Measurements from ENCODE around the gene ADM2.

The ADM2 gene

DNA sequence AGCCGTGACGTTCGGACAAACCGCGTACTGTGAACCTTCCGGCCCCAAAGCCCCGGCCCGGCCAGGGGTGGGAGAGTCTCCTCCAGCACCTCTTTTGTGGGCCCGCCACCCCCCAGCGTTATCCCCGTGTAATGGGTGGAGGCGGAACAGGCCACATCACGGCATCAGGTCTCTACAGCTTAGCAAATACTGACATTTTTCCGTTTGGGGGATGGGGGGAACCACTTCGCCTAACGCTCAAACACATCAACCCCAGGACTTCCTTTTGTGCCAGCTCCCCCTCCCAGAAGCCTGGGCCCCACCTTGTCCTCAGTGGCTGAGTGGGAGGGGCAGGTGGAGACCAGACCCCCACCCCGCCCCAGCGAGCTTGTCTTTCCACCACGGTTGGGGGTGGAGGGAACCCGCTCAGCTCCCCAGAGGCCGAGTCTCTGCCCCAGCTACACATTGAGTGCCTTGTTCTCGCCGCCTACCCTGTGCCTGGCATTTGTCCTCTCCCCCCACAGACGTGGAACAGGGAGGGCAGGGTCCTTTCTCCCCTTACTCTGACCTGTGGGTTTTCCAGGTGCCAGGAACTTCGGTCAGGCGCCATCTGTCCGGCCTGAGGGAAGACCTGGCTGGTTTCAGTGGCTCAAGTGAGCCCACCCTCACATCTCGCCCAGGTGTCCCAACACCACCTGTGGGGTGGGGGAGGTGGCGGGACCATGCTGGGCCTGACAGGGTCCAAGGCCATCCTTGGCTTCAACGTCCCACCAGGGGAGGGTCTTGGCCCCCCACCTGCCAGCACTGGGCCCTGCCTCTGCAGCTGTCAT lies 36.1 kb upstream of the ADM2 start:
- no peak for DNase-seq (ENCODE audit: low spot score)

- DNase-seq (ENCODE audit: low spot score), result no peak
Observed at GRCh38 chr22:50445880-50446707, 35.2 kb upstream of the ADM2 start.

GRCh38 chr22:50446708-50447575 lies 34.4 kb upstream of the ADM2 start:
- no peak for DNase-seq (ENCODE audit: low spot score)

- DNase-seq (ENCODE audit: low spot score), result no peak
Observed at GRCh38 chr22:50447576-50448551, 33.5 kb upstream of the ADM2 start.

GRCh38 chr22:50452649-50453048 lies 28.7 kb upstream of the ADM2 start:
- no peak for DNase-seq (ENCODE audit: low spot score)

DNA sequence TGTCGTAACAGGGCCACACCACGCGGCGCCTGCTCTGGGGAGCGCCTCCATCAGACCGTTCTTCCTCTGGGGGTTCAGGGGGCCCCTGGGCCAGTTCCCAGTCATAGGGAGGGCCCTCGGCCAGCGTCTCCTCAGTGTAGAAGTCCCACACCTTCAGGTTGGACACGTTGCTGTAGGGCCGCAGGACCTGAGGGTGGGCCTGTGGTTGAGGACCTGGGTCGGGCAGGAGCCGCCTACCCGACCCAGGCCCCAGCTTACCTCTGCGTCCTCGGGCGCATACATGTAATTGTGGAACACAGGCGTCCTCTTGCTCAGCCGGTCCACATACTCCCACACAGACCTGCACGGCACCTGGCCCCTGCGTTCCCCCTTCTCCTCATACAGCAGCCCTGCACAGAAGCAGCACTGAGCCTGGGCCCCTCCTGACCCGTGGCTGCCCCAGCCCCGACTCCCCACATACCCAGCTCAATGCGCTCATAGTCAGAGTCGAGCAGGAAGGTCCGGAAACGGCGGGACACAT lies 26.7 kb upstream of the ADM2 start:
- DNase-seq (ENCODE audit: low spot score), result no peak

GRCh38 chr22:50455201-50455600 lies 26.1 kb upstream of the ADM2 start:
- DNase-seq (ENCODE audit: low spot score), result no peak

GRCh38 chr22:50456026-50456425 lies 25.3 kb upstream of the ADM2 start:
- no peak for DNase-seq (ENCODE audit: low spot score)

- no peak for DNase-seq (ENCODE audit: low spot score)
Observed at GRCh38 chr22:50456466-50457234, 24.7 kb upstream of the ADM2 start.

- no peak for DNase-seq (ENCODE audit: low spot score)
Observed at GRCh38 chr22:50459016-50459415, 22.3 kb upstream of the ADM2 start.

GRCh38 chr22:50459496-50460140 lies 21.7 kb upstream of the ADM2 start:
- DNase-seq (ENCODE audit: low spot score), result no peak

DNA sequence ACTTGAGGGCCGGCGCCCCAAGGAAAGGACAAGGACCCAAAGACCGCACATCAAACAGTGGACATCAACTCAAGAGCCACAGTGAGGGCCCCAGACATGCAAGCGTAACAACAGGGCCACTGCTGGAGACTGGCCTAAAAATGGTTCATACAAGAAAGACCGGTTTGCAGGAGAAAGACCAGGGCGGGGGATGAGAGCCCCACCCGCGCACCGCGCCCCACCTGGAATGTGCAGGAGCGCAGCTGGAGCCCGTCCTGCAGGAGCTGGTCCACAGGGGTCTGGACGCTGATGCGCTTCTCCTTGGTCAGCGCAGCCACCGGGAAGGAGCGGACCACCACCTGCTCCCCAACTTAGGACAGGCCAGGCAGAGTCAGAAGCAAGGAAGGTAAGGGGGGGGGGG lies 20.4 kb upstream of the ADM2 start:
- no peak for DNase-seq (ENCODE audit: low spot score)

DNA sequence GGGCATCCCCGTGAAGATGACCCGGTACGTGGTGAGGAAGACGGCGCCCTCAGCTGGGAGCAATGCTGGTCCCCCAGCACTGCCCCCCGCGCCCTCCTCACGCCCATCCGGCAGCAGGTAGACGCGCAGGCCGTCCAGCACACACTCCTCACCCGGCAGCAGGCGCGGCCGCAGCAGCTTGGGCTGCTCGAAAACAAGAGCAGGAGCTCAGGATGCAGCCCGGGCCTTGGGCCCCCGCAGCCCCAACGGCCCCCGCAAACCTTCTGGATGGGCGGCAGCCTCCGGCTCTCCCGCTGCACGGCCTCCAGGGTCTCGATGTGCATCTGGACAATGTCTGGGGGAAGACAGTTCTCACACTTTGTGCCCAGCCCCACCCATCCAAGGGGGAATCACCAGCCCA lies 19.8 kb upstream of the ADM2 start:
- DNase-seq (ENCODE audit: low spot score), result no peak

DNA sequence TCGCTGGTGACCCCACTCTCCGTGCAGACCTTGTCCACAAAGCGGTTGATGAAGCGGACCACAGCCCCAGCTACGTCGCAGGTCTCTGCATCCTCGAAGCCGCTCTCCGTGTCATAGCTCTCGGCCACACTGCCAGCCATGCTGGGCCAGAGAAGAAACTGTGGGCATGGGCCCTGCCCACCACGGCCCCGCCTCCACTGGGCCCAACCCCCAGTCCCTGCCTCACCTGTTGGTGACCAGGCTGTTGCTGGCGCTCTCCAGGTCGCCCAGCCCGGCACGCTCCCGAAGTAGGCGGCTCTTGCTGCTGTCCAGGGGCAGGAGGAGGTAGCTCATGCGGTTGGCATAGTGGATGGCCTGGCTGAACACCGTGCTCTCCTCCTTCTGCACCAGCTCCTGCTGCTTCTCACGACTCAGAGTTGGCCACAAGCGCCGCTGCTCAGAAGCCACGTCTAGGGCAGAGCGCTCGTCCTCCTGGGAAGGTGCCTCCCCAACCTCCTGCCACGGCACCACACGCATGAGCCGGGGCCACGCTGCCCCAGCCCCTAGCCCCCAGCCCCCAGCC lies 19.3 kb upstream of the ADM2 start:
- DNase-seq (ENCODE audit: low spot score), result no peak

DNA sequence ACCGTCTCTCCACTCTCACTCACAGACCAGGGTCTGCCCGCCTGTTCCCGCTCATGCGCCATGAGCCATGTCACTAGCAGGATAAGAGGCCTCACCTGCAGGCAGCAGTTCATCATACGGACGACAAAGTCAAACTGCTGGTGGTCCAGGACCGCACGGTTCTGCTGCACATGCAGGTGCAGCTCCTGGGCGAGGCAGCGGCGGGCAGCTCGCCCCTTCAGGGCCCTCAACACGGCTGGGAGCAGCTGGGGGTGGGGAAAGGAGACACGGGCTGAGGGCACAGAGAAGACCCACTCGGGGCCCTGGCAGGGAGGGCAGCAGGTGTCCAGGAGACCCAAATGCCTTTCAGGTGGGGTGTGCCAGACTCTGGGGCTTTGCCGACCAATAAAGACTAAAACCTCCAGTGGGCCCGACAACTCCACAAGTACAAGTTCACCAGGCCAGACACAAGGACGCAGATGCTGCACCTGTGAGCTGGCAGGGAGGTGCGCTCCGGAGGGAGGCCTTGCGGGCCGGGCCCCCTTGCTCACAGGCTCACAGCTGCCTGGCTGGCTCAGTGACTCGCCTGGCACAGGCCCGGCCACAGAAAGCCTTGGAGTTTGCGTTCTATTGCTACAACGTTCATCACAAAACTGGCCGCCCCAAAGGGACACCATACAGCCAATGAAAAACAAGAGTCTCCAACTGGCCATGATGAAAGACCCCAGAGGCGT lies 18.0 kb upstream of the ADM2 start:
- no peak for DNase-seq (ENCODE audit: low spot score)

GRCh38 chr22:50464451-50464850 lies 16.9 kb upstream of the ADM2 start:
- DNase-seq (ENCODE audit: low spot score), result no peak

DNA sequence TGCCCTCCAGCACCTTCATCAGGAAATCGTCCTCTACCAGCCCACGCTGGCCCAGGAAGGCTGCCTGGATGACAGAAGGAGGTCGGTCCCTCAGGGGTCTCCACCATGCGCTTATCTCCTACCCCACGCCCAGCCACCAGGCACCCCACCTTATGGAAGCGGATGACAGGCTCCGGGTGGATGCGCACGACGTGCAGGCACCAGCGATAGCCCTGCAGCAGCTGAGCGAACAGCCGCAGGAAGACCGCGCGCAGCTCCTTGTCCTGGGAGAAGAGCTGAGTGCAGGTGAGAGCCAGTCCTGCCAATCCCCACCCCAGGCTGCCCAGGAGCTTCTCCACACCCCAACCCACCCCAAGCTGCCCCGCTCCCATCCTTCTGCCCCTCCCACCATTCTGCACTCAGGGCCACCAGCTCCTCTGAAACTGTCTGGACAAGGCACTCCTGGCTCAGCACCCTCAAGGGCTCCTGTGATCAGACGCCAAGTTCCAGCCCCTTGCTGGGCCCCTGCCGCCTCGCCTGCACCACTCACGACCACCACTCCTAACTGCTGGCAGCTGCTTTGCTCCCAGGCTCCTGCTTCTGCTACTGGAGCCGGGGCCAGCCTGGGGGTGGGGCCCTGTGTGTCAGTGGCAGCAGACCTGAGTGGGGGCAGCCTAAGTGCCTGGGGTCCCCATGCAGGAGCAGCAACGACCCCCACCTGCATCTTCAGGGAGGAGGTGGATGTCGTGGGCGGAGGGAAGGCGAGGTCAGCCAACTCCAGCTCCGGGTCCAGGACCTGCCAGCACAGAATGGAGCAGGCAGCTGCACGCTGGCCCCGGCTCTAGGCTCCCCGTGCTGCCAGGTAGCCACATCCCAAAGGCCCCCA lies 16.0 kb upstream of the ADM2 start:
- no peak for DNase-seq (ENCODE audit: low spot score)

DNA sequence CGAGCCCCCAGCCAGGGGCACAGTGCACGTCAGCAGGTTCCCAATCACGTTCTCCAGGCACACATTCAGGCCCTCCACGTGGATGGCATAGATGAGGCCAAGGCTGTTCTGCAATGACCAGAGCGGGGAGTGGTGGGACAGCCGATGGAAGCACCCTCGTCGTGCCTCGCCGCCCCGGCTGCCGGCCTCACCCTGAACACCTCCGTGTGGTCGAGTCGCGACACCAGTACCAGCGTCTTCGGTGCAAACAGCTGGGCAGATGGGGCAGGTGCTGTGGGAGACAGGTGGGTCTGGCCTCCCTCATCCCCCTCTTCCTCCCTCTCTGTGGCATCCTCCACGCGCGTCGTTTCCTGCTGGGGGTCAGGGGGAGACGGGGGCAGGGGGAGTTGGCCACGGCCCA lies 14.0 kb upstream of the ADM2 start:
- DNase-seq (ENCODE audit: low spot score), result no peak

All from hematopoietic multipotent progenitor cell treated with erythropoietin and hydrocortisone succinate and interleukin-3 and kit ligand, for 17 days (in vitro differentiated cells).